SK-N-SH (cell line): Measurements from ENCODE around the gene ZNF579.

Experiments
- CTCF ChIP-seq: fragments of 200-600 bp; sonication (generic); IDR thresholded peaks from 2 replicates; pipeline ENCODE4 v1.6.1; 2017; ENCODE audit warnings: antibody characterized with exemption, mild to moderate bottlenecking, moderate library complexity
- ELF1 ChIP-seq: IDR thresholded peaks from 2 replicates; pipeline ENCODE4 v1.4.0; 2012
- EZH2phosphoT487 ChIP-seq: fragments of 200-600 bp; sonication (generic); IDR thresholded peaks from 2 replicates; pipeline ENCODE4 v1.6.1; 2017; ENCODE audit warnings: low read depth, mixed run types, mild to moderate bottlenecking, antibody characterized with exemption, moderate library complexity, borderline replicate concordance
- FOXJ3 ChIP-seq: sonication (generic); formaldehyde crosslinking; IDR thresholded peaks from 2 replicates; pipeline ENCODE4 v1.5.1; 2020; ENCODE audit warnings: mild to moderate bottlenecking, missing genetic modification reagents
- IRF3 ChIP-seq: fragments of 150-350 bp; IDR thresholded peaks from 2 replicates; pipeline ENCODE4 v1.6.1; 2016; ENCODE audit warnings: mild to moderate bottlenecking, low read depth, low read length
- MAX ChIP-seq: IDR thresholded peaks from 2 replicates; pipeline ENCODE4 v1.4.0; 2012; ENCODE audit warnings: low read depth
- MXI1 ChIP-seq: IDR thresholded peaks from 2 replicates; pipeline ENCODE4 v1.6.1; 2012; ENCODE audit warnings: mild to moderate bottlenecking, low read depth, low read length, improper control_type of control experiment
- POLR2AphosphoS5 ChIP-seq: IDR thresholded peaks from 2 replicates; pipeline ENCODE4 v1.6.1; 2012; ENCODE audit warnings: low read depth, low read length
- REST ChIP-seq: IDR thresholded peaks from 2 replicates; pipeline ENCODE4 v1.6.1; 2012; ENCODE audit warnings: mild to moderate bottlenecking, low read depth, low read length, moderate library complexity
- SMC3 ChIP-seq: IDR thresholded peaks from 2 replicates; pipeline ENCODE4 v1.6.1; 2012; ENCODE audit warnings: low read depth, low read length, improper control_type of control experiment
- TCF12 ChIP-seq: IDR thresholded peaks from 2 replicates; pipeline ENCODE4 v1.4.0; 2012
- TEAD4 ChIP-seq: IDR thresholded peaks from 2 replicates; pipeline ENCODE4 v1.4.0; 2012; ENCODE audit warnings: mild to moderate bottlenecking, borderline replicate concordance; ENCODE audit not compliant: insufficient read depth
- USF2 ChIP-seq: fragments of 150-350 bp; IDR thresholded peaks from 2 replicates; pipeline ENCODE4 v1.6.1; 2017; ENCODE audit warnings: antibody characterized with exemption, low read length, low read depth, borderline replicate concordance
- YY1 ChIP-seq: IDR thresholded peaks from 2 replicates; pipeline ENCODE4 v1.4.0; 2012; ENCODE audit warnings: low read depth, mild to moderate bottlenecking

GRCh38 chr19:55549500-55550320 is 30.9 kb downstream of the ZNF579 start:
- no peak for TF ChIP-seq MXI1
- TF ChIP-seq CTCF = no peak
- no peak for TF ChIP-seq EZH2phosphoT487
- TF ChIP-seq IRF3 = no peak
- no peak for TF ChIP-seq POLR2AphosphoS5
- TF ChIP-seq ELF1 = no peak
- no peak for TF ChIP-seq SMC3
- no peak for TF ChIP-seq USF2
- TF ChIP-seq YY1 = no peak
- no peak for TF ChIP-seq REST
- 0 out of 2 replicates have a peak, but pooled peaks have one; percentile 14 for TF ChIP-seq TEAD4
- TF ChIP-seq FOXJ3 = no peak
- TF ChIP-seq MAX = 0 out of 2 replicates have a peak, but pooled peaks have one; percentile 29
- TF ChIP-seq TCF12 = peak; percentile 48
